ENCODE measurements around the gene MAGEA2B.
"Not testable (repeated sequence)": the region's sequence is repeated elsewhere in the genome, so short reads cannot be mapped to it uniquely, and the experiment has no call there.

The MAGEA2B gene, protein sequence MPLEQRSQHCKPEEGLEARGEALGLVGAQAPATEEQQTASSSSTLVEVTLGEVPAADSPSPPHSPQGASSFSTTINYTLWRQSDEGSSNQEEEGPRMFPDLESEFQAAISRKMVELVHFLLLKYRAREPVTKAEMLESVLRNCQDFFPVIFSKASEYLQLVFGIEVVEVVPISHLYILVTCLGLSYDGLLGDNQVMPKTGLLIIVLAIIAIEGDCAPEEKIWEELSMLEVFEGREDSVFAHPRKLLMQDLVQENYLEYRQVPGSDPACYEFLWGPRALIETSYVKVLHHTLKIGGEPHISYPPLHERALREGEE

DNA sequence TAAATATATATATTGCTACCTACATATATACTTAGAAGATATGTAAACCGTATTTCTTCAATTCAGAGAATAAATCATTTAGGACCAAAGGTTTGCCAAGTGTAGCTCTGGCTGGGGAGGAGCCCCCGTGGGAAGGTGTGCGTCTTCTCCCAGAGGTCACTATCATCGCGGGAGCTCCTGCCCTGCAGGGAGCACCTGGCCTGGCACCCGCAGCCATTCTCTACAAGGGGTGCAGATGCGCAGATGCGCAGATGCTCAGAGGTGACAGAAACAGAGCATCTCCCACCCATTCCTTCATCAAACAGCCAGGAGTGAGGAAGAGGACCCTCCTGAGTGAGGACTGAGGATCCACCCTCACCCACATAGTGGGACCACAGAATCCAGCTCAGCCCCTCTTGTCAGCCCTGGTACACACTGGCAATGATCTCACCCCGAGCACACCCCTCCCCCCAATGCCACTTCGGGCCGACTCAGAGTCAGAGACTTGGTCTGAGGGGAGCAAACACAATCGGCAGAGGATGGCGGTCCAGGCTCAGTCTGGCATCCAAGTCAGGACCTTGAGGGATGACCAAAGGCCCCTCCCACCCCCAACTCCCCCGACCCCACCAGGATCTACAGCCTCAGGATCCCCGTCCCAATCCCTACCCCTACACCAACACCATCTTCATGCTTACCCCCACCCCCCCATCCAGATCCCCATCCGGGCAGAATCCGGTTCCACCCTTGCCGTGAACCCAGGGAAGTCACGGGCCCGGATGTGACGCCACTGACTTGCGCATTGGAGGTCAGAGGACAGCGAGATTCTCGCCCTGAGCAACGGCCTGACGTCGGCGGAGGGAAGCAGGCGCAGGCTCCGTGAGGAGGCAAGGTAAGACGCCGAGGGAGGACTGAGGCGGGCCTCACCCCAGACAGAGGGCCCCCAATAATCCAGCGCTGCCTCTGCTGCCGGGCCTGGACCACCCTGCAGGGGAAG is at the start of gene MAGEA2B:
TSS of gene MAGEA2B (plus strand) at position 814 of the 973 bp plus-strand sequence. CDS start 2,479 bp downstream, outside the sequence.
- DNase-seq, result not testable (repeated sequence)

DNA sequence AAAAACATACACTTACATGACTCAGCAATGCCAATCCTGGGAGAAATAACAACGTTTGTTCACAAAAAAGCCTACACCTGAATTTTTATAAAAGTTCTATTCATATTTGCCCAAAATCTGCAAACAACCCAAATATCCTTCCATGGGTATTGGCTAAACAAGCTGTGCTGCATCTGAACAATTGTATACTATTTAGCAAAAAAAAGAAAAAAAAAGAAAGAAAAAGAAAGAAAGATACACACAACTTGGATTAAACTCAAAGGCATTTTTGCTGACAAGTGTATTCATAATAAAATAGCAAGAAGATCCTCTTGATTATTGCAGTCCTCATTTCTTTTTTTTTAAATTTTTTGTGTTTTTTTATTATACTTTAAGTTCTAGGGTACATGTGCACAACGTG is 40.3 kb upstream of the MAGEA2B start:
- no peak for DNase-seq

DNA sequence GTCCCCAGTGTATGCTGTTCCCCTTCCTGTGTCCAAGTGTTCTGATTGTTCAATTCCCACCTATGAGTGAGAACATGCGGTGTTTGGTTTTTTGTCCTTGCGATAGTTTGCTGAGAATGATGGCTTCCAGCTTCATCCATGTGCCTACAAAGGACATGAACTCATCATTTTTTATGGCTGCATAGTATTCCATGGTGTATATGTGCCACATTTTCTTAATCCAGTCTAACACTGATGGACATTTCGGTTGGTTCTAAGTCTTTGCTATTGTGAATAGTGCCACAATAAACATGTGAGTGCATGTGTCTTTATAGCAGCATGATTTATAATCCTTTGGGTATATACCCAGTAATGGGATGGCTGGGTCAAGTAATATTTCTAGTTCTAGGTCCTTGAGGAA is 39.8 kb upstream of the MAGEA2B start:
- DNase-seq, result not testable (repeated sequence)

DNA sequence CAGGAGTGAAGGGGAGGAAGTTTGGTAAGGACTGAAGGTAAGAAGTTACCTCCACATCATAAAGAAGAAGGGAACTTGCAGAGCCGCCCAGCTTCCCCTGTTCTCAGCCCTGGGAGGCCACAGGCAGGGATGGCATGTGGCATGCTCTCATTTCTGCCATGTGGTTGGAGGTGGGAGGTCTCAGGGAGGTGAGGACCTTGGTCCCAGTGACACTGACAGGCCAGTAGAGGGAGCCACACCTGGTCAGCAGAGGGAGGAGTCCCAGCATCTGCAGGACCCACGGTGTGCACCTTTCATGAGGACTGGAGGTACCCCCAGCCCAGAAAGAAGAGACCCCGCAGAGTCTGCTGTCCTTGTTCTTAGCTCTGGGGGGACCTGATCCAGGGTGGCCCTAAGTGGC is 33.4 kb upstream of the MAGEA2B start:
- DNase-seq, result not testable (repeated sequence)

DNA sequence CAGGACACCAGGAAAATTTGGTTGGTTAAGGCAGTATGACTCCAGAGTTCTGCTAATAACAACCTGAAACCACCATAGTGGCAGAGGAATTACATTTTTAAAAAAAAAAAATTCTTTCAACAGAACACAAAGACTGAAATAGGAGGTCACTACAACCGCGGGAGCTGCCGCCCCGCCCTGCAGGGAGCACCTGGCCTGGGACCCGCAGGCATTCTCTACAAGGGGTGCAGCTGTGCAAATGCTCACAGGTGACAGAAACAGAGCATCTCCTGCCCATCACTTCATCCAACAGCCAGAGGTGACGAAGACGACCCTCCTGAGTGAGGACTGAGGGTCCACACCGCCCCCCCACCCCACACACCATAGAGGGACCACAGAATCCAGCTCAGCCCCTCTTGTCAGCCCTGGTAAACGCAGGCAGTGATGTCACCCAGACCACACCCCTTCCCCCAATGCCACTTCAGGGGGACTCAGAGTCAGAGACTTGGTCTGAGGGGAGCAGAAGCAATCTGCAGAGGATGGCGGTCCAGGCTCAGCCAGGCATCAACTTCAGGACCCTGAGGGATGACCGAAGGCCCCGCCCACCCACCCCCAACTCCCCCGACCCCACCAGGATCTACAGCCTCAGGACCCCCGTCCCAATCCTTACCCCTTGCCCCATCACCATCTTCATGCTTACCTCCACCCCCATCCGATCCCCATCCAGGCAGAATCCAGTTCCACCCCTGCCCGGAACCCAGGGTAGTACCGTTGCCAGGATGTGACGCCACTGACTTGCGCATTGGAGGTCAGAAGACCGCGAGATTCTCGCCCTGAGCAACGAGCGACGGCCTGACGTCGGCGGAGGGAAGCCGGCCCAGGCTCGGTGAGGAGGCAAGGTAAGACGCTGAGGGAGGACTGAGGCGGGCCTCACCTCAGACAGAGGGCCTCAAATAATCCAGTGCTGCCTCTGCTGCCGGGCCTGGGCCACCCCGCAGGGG is 16.2 kb upstream of the MAGEA2B start, which contains the start of gene MAGEA3:
TSS of gene MAGEA3 (plus strand) at position 843 of the 980 bp plus-strand sequence. CDS start 2,039 bp downstream, outside the sequence.
- not testable (repeated sequence) for DNase-seq

DNA sequence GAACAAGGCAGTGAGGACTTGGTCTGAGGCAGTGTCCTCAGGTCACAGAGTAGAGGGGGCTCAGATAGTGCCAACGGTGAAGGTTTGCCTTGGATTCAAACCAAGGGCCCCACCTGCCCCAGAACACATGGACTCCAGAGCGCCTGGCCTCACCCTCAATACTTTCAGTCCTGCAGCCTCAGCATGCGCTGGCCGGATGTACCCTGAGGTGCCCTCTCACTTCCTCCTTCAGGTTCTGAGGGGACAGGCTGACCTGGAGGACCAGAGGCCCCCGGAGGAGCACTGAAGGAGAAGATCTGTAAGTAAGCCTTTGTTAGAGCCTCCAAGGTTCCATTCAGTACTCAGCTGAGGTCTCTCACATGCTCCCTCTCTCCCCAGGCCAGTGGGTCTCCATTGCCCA is 14.0 kb upstream of the MAGEA2B start:
- not testable (repeated sequence) for DNase-seq

DNA sequence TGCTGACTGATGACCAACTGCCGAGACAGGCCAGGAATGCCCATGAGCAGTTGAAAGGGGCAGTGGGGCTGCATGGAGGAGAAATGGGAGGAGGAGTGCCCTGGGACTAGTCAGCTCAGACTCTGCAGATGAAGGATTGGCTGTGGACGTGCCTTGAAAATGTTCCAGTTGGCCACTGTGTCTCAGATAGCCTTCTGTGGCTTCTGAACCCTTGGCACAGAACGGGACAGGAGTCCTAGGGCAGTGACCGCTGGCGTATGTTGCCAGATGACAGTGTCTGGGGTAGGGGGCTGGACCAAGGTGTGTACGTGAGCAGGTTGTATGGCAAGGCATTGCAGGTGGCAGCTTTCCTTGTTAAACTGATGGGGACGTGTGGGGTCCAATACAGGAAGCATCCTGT is 7.9 kb upstream of the MAGEA2B start:
- not testable (repeated sequence) for DNase-seq

DNA sequence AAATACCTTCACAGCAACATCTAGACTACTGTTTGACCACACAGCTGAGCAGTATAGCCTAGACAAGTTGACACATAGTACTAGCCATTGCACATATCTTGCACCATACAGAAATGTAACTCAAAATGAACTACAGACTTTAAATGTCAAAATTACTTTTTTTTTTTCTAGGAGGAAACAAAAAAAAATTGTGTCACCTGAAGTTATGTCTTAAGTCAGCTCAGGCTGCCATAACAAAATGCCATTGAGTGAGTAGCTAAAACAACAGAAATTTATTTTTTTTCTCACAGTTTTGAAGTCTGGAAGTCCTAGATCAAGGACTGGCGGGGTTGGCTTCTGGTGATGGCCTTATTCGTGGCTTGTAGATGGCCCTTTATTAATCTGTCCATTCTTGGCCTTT is 5.3 kb upstream of the MAGEA2B start, which contains the start of gene CSAG2:
TSS of gene CSAG2 (minus strand) at position 101 of the 400 bp plus-strand sequence. CDS start 161 bp downstream, outside the sequence.
- DNase-seq, result not testable (repeated sequence)

DNA sequence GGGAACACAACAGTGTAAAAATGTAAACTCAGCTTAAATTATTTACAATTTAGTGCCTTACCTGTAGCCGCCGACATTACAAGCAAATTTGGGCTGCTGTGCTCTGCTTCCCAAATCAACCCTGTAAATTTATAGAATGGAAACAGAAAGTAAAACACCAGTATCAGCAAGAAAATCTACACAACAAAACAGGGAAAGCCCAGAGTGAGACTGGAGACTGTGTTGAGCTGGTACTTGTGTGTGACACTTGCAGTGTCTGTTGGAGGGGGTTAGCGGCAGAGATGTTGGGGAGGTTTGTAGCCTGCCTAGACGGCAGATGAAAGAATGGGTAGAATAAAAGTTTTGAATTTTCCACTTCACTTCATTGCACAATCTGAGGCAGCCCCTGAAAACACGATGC is 1.2 kb upstream of the MAGEA2B start:
- not testable (repeated sequence) for DNase-seq

DNA sequence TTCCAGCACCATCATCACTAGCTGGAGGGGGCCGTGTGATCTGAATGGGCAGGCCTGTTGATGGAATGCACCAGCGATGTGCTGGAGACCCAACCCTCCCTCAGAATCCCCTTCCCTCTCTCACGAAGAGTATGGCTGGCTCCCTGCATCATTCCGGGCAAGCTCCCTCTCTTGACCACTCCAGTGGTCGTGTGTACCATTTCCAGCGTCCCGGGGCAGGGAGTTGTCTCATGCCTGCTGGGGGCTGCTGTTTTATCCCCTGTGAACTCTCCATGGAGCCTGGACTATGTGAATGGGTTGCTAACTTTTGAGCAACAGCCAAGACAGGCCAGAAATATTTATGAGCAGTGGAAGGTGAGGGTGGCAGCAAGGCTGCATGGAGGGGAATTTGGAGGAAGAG is 11.0 kb downstream of the MAGEA2B start:
- DNase-seq, result no peak

DNA sequence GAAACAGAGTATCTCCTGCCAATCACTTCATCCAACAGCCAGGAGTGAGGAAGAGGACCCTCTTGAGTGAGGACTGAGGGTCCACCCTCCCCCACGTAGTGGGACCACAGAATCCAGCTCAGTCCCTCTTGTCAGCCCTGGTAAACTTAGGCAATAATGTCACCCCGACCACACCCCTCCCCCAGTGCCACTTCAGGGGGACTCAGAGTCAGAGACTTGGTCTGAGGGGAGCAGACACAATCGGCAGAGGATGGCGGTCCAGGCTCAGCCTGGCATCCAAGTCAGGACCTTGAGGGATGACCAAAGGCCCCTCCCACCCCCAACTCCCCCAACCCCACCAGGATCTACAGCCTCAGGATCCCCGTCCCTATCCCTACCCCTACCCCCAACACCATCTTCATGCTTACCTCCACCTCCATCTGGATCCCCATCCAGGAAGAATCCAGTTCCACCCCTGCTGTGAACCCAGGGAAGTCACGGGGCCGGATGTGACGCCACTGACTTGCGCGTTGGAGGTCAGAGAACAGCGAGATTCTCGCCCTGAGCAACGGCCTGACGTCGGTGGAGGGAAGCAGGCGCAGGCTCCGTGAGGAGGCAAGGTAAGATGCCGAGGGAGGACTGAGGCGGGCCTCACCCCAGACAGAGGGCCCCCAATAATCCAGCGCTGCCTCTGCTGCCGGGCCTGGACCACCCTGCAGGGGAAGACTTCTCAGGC is 19.0 kb downstream of the MAGEA2B start, which contains the start of the genes CSAG1 and MAGEA12:
TSS of gene CSAG1 (minus strand) at position 461 of the 715 bp plus-strand sequence. CDS start 1,261 bp downstream, outside the sequence.
TSS of gene MAGEA12 (plus strand) at position 497 of the 715 bp plus-strand sequence. CDS start 2,405 bp downstream, outside the sequence.
- DNase-seq, result no peak

DNA sequence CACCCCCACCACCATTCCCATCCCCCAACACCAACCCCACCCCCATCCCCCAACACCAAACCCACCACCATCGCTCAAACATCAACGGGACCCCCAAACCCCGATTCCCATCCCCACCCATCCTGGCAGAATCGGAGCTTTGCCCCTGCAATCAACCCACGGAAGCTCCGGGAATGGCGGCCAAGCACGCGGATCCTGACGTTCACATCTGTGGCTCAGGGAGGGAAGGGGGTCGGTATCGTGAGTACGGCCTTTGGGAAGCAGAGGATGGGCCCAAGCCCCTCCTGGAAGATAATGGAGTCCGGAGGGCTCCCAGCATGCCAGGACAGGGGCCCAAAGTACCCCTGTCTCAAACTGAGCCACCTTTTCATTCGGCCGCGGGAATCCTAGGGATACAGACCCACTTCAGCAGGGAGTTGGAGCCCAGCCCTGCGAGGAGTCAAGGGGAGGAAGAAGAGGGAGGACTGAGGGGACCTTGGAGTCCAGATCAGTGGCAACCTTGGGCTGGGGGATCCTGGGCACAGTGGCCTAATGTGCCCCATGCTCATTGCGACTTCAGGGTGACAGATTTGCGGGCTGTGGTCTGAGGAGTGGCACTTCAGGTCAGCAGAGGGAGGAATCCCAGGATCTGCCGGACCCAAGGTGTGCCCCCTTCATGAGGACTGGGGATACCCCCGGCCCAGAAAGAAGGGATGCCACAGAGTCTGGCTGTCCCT is 19.9 kb downstream of the MAGEA2B start:
- not testable (repeated sequence) for DNase-seq

DNA sequence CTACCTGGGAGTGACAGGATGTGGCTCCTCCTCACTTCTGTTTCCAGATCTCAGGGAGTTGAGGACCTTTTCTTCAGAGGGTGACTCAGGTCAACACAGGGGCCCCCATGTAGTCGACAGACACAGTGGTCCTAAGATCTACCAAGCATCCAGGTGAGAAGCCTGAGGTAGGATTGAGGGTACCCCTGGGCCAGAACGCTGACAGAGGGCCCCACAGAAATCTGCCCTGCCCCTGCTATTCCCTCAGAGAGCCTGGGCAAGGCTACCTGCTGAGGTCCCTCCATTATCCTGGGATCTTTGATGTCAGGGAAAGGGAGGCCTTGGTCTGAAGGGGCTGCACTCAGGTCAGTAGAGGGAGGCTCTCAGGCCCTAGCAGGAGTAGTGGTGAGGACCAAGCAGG is 20.7 kb downstream of the MAGEA2B start:
- DNase-seq, result no peak

DNA sequence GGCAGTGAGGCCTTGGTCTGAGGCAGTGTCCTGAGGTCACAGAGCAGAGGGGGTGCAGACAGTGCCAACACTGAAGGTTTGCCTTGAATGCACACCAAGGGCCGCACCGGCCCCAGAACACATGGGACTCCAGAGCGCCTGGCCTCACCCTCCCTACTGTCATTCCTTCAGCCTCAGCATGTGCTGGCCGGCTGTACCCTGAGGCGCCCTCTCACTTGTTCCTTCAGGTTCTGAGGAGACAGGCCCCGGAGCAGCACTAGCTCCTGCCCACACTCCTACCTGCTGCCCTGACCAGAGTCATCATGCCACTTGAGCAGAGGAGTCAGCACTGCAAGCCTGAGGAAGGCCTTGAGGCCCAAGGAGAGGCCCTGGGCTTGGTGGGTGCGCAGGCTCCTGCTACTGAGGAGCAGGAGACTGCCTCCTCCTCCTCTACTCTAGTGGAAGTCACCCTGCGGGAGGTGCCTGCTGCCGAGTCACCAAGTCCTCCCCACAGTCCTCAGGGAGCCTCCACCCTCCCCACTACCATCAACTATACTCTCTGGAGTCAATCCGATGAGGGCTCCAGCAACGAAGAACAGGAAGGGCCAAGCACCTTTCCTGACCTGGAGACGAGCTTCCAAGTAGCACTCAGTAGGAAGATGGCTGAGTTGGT is 21.6 kb downstream of the MAGEA2B start:
- no peak for DNase-seq

DNA sequence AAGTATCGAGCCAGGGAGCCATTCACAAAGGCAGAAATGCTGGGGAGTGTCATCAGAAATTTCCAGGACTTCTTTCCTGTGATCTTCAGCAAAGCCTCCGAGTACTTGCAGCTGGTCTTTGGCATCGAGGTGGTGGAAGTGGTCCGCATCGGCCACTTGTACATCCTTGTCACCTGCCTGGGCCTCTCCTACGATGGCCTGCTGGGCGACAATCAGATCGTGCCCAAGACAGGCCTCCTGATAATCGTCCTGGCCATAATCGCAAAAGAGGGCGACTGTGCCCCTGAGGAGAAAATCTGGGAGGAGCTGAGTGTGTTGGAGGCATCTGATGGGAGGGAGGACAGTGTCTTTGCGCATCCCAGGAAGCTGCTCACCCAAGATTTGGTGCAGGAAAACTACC is 22.1 kb downstream of the MAGEA2B start:
- not testable (repeated sequence) for DNase-seq

DNA sequence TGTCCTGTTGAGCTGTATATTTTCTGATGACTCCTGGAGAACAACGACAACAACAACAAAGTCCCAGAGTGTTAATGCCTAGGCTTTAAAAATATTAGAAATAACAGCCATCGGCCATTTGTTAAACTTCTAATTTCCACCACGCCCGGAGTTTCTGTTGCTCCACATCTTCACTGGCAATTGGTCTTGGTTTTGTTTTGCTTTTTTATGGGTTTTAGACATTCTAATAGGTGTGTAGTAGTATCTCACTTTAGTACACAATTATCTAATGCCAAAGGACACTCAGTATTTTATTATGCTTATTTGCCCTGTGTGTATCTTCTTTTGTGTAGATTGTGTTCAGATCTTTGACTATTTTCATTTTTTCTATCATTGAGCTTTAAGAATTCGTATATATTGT is 24.1 kb downstream of the MAGEA2B start:
- no peak for DNase-seq

DNA sequence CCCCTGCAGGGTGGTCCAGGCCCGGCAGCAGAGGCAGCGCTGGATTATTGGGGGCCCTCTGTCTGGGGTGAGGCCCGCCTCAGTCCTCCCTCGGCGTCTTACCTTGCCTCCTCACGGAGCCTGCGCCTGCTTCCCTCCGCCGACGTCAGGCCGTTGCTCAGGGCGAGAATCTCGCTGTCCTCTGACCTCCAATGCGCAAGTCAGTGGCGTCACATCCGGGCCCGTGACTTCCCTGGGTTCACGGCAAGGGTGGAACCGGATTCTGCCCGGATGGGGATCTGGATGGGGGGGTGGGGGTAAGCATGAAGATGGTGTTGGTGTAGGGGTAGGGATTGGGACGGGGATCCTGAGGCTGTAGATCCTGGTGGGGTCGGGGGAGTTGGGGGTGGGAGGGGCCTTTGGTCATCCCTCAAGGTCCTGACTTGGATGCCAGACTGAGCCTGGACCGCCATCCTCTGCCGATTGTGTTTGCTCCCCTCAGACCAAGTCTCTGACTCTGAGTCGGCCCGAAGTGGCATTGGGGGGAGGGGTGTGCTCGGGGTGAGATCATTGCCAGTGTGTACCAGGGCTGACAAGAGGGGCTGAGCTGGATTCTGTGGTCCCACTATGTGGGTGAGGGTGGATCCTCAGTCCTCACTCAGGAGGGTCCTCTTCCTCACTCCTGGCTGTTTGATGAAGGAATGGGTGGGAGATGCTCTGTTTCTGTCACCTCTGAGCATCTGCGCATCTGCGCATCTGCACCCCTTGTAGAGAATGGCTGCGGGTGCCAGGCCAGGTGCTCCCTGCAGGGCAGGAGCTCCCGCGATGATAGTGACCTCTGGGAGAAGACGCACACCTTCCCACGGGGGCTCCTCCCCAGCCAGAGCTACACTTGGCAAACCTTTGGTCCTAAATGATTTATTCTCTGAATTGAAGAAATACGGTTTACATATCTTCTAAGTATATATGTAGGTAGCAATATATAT is 39.5 kb downstream of the MAGEA2B start, which contains the start of gene MAGEA2:
TSS of gene MAGEA2 (minus strand) at position 157 of the 965 bp plus-strand sequence. CDS start 2,479 bp downstream, outside the sequence.
- DNase-seq, result not testable (repeated sequence)

DNA sequence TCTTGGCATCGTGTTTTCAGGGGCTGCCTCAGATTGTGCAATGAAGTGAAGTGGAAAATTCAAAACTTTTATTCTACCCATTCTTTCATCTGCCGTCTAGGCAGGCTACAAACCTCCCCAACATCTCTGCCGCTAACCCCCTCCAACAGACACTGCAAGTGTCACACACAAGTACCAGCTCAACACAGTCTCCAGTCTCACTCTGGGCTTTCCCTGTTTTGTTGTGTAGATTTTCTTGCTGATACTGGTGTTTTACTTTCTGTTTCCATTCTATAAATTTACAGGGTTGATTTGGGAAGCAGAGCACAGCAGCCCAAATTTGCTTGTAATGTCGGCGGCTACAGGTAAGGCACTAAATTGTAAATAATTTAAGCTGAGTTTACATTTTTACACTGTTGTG is 40.4 kb downstream of the MAGEA2B start:
- not testable (repeated sequence) for DNase-seq

Measured in SIG-M5 (cell line).